ENCODE results near the gene TAGLN.
"Not testable (repeated sequence)": the region's sequence is repeated elsewhere in the genome, so short reads cannot be mapped to it uniquely, and the experiment has no call there.

DNA sequence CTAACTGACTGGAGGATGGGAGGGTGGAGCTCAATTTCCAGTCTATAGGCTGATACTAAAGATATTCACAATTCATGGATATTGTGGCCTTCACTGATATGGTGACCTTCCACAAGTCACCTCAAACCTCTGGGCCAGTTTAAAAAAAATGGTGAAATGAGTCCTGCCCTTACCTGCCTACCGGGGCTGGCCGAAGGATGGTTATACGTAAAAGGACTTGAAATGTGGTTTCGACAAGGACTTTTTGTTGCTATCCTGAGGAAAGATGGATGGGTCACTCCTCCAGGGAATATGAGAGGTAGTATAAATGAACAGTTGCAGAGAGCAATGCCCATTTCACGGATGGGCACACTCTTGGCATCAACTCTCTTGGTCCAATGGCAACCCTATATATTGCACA is 8.3 kb downstream of the TAGLN start:
- TF ChIP-seq, protein P1, sequence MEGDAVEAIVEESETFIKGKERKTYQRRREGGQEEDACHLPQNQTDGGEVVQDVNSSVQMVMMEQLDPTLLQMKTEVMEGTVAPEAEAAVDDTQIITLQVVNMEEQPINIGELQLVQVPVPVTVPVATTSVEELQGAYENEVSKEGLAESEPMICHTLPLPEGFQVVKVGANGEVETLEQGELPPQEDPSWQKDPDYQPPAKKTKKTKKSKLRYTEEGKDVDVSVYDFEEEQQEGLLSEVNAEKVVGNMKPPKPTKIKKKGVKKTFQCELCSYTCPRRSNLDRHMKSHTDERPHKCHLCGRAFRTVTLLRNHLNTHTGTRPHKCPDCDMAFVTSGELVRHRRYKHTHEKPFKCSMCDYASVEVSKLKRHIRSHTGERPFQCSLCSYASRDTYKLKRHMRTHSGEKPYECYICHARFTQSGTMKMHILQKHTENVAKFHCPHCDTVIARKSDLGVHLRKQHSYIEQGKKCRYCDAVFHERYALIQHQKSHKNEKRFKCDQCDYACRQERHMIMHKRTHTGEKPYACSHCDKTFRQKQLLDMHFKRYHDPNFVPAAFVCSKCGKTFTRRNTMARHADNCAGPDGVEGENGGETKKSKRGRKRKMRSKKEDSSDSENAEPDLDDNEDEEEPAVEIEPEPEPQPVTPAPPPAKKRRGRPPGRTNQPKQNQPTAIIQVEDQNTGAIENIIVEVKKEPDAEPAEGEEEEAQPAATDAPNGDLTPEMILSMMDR (IDR thresholded peaks at IDR 0.05 in 8 of 11, conservative IDR thresholded peaks at IDR 0.05 in 3 of 11), result not testable (repeated sequence)
- TF ChIP-seq POLR2A, POLR2AphosphoS5 (IDR thresholded peaks at IDR 0.05): not testable (repeated sequence)
